Measurements from ENCODE around the gene EXOC8. TPM values are rescaled to one million over a fixed set of nuclear protein-coding genes. Genes with fewer than 3 reads are reported as not detected.

The EXOC8 gene, protein sequence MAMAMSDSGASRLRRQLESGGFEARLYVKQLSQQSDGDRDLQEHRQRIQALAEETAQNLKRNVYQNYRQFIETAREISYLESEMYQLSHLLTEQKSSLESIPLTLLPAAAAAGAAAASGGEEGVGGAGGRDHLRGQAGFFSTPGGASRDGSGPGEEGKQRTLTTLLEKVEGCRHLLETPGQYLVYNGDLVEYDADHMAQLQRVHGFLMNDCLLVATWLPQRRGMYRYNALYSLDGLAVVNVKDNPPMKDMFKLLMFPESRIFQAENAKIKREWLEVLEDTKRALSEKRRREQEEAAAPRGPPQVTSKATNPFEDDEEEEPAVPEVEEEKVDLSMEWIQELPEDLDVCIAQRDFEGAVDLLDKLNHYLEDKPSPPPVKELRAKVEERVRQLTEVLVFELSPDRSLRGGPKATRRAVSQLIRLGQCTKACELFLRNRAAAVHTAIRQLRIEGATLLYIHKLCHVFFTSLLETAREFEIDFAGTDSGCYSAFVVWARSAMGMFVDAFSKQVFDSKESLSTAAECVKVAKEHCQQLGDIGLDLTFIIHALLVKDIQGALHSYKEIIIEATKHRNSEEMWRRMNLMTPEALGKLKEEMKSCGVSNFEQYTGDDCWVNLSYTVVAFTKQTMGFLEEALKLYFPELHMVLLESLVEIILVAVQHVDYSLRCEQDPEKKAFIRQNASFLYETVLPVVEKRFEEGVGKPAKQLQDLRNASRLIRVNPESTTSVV
- 10 to 100 TPM; 10.7 to 11.8 TPM for total RNA-seq

GRCh38 chr1:231337472-231338269 lies at the start of gene EXOC8:
Gene EXOC8, minus strand, starts transcription at chr1:231337852. Its CDS starts 107 bp downstream, at chr1:231337745.
- Histone ChIP-seq H3K4me1 (peaks cover 0 to 59% of the 10 kb centered on the region in 2 donors), H3K9me3 (no peaks in the 10 kb centered on the region), H3K36me3 (peaks cover 15% of the 10 kb centered on the region), H3K27ac (peak within 1 kb of the TSS; percentile 89 to 96), H3K27me3 (no peaks in the 10 kb centered on the region), H3K4me3 (peak within 1 kb of the TSS; percentile 79 to 89)
- DNase-seq (ENCODE audit: low spot score), result peak; percentile 97
- TF ChIP-seq, protein P1, sequence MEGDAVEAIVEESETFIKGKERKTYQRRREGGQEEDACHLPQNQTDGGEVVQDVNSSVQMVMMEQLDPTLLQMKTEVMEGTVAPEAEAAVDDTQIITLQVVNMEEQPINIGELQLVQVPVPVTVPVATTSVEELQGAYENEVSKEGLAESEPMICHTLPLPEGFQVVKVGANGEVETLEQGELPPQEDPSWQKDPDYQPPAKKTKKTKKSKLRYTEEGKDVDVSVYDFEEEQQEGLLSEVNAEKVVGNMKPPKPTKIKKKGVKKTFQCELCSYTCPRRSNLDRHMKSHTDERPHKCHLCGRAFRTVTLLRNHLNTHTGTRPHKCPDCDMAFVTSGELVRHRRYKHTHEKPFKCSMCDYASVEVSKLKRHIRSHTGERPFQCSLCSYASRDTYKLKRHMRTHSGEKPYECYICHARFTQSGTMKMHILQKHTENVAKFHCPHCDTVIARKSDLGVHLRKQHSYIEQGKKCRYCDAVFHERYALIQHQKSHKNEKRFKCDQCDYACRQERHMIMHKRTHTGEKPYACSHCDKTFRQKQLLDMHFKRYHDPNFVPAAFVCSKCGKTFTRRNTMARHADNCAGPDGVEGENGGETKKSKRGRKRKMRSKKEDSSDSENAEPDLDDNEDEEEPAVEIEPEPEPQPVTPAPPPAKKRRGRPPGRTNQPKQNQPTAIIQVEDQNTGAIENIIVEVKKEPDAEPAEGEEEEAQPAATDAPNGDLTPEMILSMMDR (IDR thresholded peaks at IDR 0.05), result no peak

- Histone ChIP-seq H3K9me3 (no peaks in the 10 kb centered on the region), H3K4me1 (peaks cover 0 to 48% of the 10 kb centered on the region in 2 donors), H3K27ac (no peak overlapping the region), H3K27me3 (no peaks in the 10 kb centered on the region), H3K4me3 (no peak overlapping the region), H3K36me3 (no peaks in the 10 kb centered on the region)
- DNase-seq (ENCODE audit: low spot score), result no peak
- TF ChIP-seq, protein P1 (IDR thresholded peaks at IDR 0.05), result no peak
Measured at GRCh38 chr1:231386466-231386865, 48.8 kb upstream of the EXOC8 start.

- H3K27ac ChIP-seq, result no peak overlapping the region
- H3K27me3 ChIP-seq, result no peaks in the 10 kb centered on the region
- no peak for DNase-seq (ENCODE audit: low spot score)
- no peaks in the 10 kb centered on the region for H3K36me3 ChIP-seq
- TF ChIP-seq, protein P1 (IDR thresholded peaks at IDR 0.05), result no peak
- peaks cover 0 to 51% of the 10 kb centered on the region in 2 donors for H3K4me1 ChIP-seq
- no peaks in the 10 kb centered on the region for H3K9me3 ChIP-seq
- H3K4me3 ChIP-seq, result no peak overlapping the region
Measured at GRCh38 chr1:231385416-231385748, 47.7 kb upstream of the EXOC8 start.

GRCh38 chr1:231384696-231385415 lies 47.2 kb upstream of the EXOC8 start:
- Histone ChIP-seq H3K4me3 (no peak overlapping the region), H3K27ac (no peak overlapping the region), H3K4me1 (peaks cover 0 to 51% of the 10 kb centered on the region in 2 donors), H3K27me3 (no peaks in the 10 kb centered on the region), H3K9me3 (no peaks in the 10 kb centered on the region), H3K36me3 (no peaks in the 10 kb centered on the region)
- TF ChIP-seq, protein P1 (IDR thresholded peaks at IDR 0.05), result no peak
- no peak for DNase-seq (ENCODE audit: low spot score)

- Histone ChIP-seq H3K36me3 (no peaks in the 10 kb centered on the region), H3K9me3 (no peaks in the 10 kb centered on the region), H3K27me3 (no peaks in the 10 kb centered on the region), H3K4me3 (no peak overlapping the region), H3K4me1 (peaks cover 0 to 60% of the 10 kb centered on the region in 2 donors), H3K27ac (no peak overlapping the region)
- no peak for DNase-seq (ENCODE audit: low spot score)
- TF ChIP-seq, protein P1 (IDR thresholded peaks at IDR 0.05), result no peak
Measured at GRCh38 chr1:231383159-231383860, 45.7 kb upstream of the EXOC8 start.

Data from right atrium auricular region (tissue), 2 donors.